ENCODE measurements around the gene FNDC8.
"Not testable (repeated sequence)": the region's sequence is repeated elsewhere in the genome, so short reads cannot be mapped to it uniquely, and the experiment has no call there.

FNDC8 gene

GRCh38 chr17:35167666-35168065, 46.3 kb downstream of the FNDC8 start:
- ChIA-PET CTCF (interaction anchor here (1.2 to 9.3 kb wide), 3 partner anchors 26 to 371 kb away, joined by 4 to 72 read pairs (median 17); partner anchors contain the start of gene SLFN12L), POLR2A (no interaction called here)
- H3K4me3 ChIP-seq (ENCODE audit: low read depth, low read length), result no peak overlapping the region
- no peak for TF ChIP-seq CTCF (IDR thresholded peaks at IDR 0.05; ENCODE audit: insufficient read depth, low read length, missing control alignments)
- DNase-seq (ENCODE audit: low read depth, low spot score), result no peak

GRCh38 chr17:35169835-35170363, 48.5 kb downstream of the FNDC8 start:
- no peak for TF ChIP-seq CTCF (IDR thresholded peaks at IDR 0.05; ENCODE audit: insufficient read depth, low read length, missing control alignments)
- CTCF ChIA-PET, result interaction anchor here (0.6 to 9.3 kb wide), 5 partner anchors 9 to 369 kb away, joined by 3 to 72 read pairs (median 4); partner anchors contain the start of gene SLFN12L
- POLR2A ChIA-PET, result no interaction called here
- DNase-seq (ENCODE audit: low read depth, low spot score), result no peak
- H3K4me3 ChIP-seq (ENCODE audit: low read depth, low read length), result no peak overlapping the region

- ChIA-PET POLR2A (no interaction called here), CTCF (interaction anchor here (0.6 to 9.3 kb wide), 8 partner anchors 9 to 576 kb away, joined by 3 to 72 read pairs (median 4); partner anchors contain the start of gene SLFN12L)
- DNase-seq (ENCODE audit: low read depth, low spot score), result no peak
- TF ChIP-seq CTCF (IDR thresholded peaks at IDR 0.05; ENCODE audit: insufficient read depth, low read length, missing control alignments), result no peak
- no peak overlapping the region for H3K4me3 ChIP-seq (ENCODE audit: low read depth, low read length)
Measured at GRCh38 chr17:35170968-35171771, 49.8 kb downstream of the FNDC8 start.

- DNase-seq (ENCODE audit: low read depth, low spot score), result no peak
- CTCF ChIA-PET, result interaction anchor here (0.8 to 9.3 kb wide), 3 partner anchors 141 to 367 kb away, joined by 3 to 72 read pairs (median 23); partner anchors contain the start of gene SLFN12L
- no peak for TF ChIP-seq CTCF (IDR thresholded peaks at IDR 0.05; ENCODE audit: insufficient read depth, low read length, missing control alignments)
- POLR2A ChIA-PET, result no interaction called here
- H3K4me3 ChIP-seq (ENCODE audit: low read depth, low read length), result no peak overlapping the region
Measured at GRCh38 chr17:35171834-35172233, 50.4 kb downstream of the FNDC8 start.

GRCh38 chr17:35172321-35172720, 50.9 kb downstream of the FNDC8 start:
- CTCF ChIA-PET, result interaction anchor here (1.1 to 1.2 kb wide), 2 partner anchors 140 to 366 kb away, joined by 3 to 5 read pairs; partner anchors contain the start of gene SLFN12L
- POLR2A ChIA-PET; DNase-seq (ENCODE audit: low read depth, low spot score); H3K4me3 ChIP-seq (ENCODE audit: low read depth, low read length): not testable (repeated sequence)

GRCh38 chr17:35174835-35175334, 53.5 kb downstream of the FNDC8 start:
- H3K4me3 ChIP-seq (ENCODE audit: low read depth, low read length), result no peak overlapping the region
- ChIA-PET POLR2A (no interaction called here), CTCF (interaction anchor here (1.2 to 1.3 kb wide), 2 partner anchors 21 to 360 kb away, joined by 3 read pairs; no protein-coding TSS in a partner anchor)
- no peak for DNase-seq (ENCODE audit: low read depth, low spot score)
- TF ChIP-seq CTCF (IDR thresholded peaks at IDR 0.05; ENCODE audit: insufficient read depth, low read length, missing control alignments), result no peak
